A204.1 (cell line): ENCODE data around the gene PEX11A.

Experiments
- FAIRE-seq: peaks from 2 replicates; lab custom pipeline; 2012; peaks lifted over from hg19 to GRCh38; lab: Jason Lieb, UNC

PEX11A gene

DNA sequence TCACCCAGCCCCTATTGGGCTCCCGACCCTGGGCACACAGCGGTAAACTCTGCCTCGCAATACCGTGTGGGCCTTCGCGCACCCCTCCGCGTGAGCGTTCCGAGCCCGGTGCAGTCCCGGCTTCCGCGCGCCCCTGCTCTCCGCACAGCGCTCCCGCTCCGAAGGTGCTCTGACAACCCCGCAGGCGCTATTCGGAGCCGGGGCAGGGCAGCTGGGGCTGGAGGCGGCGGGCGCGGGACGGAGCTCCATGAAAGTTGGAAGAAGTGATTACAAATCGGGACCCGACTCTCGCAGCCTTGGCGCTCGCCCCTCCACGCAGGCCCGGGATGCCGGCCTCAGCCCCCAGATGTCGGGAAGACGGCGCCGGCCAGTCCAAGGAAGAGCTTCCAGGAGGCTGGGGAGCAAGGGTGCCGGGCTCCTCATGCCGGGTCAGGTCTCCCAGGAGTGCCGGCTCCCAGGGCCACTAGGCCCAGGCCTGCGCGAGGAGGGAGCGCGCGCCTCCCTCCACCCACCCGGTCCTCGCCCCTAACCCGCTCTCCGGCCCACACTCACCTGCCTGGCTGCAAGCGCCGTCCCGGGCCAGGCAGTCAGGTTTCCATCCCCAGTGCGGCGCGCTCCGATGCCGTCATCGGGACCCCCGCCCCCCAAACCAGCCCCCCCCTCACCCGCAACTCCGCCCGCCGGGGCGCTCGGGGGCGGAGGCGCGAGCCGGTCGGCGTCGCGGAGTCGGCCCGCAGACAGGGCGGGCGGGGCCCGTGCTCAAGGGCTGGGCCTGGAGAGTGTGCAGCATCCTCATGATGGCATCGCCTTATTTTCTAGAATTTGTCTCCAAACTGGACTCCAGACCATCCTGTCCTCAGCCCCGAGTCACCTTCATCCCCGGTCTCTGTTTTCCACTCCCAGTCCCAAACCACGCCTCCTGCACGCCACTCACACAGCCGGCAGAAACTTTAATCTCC, 35.4 kb downstream of the PEX11A start, which contains the start of gene KIF7:
TSS of gene KIF7 (minus strand) at position 621 of the 959 bp plus-strand sequence. CDS start 2,537 bp downstream, outside the sequence.
- FAIRE-seq: no peak

DNA sequence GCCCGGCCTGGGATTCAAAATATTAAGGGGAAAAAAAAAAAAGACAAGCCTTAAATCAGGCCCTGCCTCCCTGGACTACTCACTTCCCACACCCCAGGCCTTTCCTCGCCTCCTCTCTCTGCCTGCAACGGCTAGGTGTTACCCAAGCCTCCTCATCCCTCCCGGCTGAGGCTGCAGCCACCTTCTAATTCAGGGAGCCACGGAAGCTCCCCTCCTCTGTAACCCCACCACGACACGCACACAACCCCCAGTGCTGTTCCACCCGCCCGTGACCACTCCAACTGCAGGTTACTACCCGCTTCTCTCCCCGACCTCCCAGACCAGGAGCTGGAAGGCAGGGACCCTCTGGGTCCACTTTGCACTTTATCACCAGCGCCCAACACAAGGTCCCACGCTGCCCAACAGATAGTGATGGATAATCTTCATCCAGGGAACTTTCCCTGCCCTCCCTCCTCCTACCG, 36.2 kb downstream of the PEX11A start:
- FAIRE-seq: no peak

DNA sequence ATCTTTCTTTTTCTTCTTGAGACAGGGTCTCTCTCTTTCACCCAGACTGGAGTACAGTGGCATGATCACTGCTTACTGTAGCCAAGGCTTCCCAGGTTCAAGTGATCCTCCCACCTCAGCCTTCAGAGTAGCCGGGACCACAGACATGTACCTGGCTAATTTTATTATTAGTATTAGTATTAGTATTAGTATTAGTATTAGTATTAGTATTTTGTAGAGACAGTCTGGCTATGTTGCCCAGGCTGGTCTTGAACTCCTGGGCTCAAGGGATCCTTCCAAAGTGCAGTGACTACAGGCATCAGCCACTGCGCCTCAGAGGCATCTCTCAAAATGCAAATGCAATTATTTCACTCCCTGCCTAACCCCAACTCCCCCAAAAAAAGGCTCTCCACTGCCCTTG, 37.0 kb downstream of the PEX11A start:
- no peak for FAIRE-seq

DNA sequence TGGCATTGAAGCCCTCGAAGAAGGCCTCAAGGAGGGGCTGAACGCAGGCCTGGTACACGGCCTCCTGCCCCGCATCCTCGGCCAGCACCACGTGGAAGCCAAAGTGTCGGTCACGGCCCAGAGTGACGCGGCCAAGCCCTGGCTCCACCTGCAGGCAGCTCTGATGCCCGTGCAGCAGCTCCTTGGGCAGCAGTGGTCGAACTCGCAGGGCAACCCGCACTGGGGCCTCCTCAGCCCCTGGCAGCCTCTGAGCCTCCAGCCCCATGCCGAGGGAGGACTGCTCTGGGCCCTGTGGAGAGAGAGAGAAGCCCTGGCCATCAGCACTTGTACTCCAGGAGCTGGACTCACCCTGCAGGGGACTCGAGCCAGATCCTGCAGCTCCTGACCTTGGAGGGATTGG, 37.9 kb downstream of the PEX11A start:
- FAIRE-seq: no peak

DNA sequence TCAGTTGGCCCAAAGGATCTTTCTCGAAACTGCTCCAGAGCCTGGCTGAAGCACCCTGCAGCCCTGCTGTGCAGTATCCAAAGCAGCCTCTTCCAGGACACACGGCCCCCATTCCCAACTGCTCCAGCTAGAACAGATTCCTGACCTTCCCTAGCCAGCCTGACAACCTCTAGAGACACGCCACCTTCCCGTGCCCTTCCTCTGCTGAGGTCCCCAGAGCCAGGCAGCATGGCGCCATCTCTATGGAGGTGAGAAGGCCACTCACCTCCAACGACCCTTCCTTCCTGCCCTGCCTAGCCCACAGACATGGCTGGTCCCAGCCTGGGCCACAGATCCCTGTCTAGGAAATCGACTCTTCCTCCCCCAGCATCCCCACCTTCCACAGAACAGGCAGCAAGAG, 38.4 kb downstream of the PEX11A start:
- FAIRE-seq: no peak

DNA sequence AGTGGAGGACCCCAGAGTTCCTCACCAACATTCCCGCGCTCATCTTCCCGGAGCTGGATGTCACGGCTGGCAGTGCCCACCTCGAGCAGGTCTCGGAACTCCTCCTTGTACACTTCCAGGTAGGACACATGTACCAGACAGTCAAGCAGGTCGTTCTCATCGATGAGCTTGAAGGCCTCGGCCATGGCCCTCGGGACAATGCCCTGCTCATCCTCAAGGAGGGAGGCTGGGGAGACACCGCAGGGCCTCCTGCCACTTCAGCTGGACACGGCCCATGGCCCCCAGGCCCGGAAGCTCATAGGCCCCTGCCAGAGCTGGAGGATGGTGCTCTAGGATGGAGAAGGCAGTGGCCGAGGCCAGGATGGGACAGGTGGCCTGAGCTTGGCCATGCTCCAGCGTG, 40.8 kb downstream of the PEX11A start:
- FAIRE-seq: no peak

DNA sequence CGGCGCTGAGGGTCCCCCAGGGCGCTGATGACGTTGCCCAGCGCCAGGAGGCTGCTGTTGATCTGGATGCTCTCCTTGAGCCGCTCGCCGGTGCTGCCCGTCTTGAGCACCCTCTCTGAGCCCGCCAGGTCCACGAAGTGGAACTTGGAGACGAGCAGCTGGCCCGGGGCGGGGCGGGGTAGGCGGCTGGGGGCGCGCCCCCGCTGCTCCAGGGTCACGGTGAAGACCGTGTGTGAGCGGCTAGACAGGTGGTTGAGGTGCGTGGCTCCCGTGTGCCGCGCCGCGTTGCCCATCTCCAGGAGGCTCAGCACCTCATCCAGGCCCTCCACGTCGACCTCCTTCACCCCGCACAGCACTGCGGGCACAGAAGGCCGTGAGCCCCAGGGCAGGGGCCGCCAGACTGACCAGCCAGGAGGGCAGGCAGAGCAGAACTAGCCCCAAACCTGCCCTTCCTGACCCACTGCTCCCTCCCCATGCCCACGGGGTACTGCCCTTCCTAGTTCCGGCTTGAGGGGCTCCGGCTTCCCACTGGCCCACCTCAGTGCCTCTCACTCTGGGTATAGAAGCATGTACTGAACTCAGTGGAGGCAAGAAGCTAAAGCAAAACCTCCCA, 41.4 kb downstream of the PEX11A start:
- no peak for FAIRE-seq

DNA sequence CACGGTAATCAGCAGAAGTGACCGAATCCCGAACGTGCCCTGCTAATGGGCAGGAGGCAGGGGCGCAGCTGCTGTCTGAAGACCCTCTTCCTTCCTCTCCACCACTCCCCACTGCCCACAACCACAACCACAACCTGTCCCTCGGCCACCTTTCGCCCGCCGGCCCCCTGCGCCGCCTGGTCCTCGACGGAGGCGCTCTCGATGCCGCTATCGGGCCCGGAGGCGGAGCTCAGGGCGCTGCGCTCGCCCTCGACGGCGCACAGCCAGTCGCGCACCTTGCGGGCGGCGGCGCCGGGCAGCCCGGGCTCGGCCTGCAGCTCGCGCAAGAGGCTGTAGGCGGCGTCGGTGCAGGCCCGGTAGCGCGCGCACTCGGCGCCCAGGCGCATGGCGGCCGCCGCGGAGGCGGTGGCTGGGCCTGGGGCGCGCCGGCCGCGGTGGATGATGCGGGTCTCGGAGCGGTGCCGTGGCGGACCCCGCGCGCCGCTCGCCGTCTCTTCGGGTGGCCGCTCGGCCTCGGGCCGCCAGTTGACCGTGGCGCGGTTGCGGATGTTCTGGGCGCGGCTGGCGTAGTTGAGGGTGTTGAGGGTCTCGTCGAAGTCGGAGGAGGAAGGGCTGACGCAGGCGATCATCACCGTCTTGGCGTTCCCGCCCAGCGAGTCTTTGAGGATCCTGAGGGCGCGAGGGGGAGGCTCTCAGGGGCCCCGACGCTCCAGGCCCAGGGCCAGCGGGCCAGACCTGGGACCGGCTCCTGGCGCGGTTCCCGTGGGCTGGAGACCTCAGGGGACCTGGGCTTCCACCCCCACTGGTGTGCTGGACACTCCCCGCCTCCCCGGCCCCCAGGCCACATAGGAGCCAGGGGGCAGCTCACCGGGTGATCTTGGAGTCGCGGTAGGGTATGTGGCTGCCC, 42.2 kb downstream of the PEX11A start:
- FAIRE-seq: no peak

DNA sequence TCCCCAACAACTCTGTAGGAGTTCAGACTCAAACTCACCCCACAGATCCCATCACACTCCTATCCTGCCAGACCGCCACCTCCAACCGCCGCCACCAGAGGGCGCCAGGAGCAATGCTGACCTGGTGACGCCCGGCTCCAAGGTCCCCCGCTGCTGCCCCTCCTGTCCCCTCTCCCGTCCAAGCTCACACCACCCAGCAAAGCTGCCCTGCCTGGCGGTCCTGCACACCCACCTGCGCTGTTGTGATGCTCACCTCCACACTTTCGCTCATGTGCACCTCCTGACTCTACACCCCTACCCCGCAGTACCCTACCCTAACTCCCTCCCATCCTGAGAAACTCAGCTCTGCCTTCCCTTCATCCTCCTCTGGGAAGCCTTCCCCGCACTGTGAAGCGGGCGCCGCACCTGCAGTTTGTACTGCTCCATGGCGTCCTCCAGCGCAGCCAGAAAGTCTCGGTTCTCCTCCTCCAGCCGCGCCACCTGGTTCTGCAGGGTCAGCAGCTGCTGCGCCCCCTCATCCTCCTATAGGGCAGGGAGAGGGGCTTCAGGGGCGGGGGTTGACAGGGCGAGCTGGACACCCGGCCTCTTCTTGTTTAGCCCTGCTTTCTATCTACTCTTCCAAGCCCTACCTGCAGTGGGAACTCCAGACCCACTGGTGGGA, 43.2 kb downstream of the PEX11A start:
- no peak for FAIRE-seq

DNA sequence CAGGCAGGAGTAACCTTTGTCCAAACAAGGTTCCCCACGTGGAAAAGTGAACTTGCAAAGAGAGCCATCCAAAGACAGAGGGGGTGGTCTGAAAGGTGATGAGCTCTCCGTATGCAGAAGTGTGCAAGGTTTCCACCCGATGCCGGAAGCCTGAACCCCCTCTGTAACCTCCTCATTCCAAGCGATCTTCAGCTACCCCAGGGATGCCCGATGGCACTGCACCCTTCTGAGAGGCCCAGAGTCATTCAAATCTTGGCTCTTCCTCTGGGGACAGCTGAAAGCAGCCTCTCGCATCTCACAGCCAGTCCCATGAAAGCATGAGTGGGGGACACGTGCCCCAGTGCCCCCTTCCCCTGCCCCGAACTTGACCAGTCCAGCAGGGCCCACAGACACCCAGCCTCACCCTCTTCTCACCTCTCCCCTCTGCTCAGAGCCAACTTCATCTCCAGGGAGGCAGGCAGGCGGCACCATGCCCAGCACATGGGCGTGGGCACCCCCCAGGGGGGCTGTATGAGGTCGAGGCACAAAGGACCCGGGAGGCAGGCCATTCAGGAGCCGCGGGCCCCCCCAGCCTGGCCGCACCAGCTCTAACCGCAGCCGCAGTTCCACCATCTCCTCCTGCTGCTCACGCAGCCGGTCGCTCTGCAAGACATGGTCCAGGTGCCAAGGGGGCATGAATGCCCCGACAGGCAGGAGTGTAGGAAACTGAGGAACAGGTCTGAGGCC, 44.0 kb downstream of the PEX11A start:
- FAIRE-seq: no peak

DNA sequence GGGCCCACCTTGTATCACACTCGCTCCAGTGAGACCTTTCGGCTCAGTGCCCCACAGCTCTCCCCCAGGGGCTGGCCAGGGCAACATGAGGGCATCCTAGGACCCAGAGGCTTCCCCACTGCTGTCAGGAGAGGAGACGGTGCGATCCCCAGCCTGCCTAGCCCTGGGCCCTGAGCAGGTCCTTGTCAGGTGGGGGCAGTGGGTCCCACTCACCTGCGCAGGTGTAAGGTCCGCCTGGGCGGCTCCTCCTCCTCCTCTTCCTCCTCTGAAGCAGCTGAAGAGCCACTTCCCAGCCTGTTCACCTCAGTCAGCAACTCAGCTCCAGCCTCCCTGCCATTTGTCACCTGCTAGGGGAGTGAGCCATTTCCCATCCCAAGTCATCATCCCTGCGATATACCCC, 44.9 kb downstream of the PEX11A start:
- no peak for FAIRE-seq

DNA sequence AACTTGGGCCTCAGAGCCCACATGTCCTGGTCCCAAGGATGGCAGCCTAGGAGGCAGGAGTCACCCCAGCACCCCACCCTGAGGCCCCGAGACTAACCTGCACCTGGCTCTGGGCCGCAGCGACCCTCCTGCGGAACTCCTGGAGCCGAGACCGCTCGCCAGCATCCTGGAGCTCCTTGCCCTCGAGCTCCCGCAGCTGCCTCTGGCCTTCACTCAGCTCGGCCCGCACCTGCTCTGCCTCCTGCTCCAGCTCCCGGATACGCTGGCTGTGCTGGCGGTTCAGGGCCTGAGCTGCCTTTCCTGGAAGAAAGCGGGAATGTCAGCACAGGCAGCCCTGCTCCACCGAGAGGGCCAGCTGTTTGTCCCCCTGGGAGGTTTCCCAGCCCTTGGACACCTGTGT, 48.4 kb downstream of the PEX11A start:
- FAIRE-seq: no peak

DNA sequence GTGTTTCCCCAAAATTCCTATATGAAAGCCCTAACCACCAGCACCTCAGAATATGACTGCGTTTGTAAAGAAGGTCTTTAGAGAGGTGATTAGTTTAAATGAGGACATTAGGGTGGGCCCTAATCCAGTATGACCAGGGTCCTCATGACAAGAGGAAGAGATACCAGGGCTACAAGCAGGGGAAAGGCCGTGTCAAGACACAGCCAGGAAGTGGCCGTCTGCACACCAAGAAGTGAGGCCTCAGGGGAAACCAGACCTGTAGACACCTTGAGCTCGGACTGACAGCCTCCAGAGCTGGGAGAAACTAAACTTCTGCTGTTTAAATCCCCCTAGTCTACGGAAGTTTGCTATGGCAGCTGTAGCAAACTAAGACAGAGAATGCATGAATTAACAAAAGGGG, 49.5 kb downstream of the PEX11A start:
- no peak for FAIRE-seq

DNA sequence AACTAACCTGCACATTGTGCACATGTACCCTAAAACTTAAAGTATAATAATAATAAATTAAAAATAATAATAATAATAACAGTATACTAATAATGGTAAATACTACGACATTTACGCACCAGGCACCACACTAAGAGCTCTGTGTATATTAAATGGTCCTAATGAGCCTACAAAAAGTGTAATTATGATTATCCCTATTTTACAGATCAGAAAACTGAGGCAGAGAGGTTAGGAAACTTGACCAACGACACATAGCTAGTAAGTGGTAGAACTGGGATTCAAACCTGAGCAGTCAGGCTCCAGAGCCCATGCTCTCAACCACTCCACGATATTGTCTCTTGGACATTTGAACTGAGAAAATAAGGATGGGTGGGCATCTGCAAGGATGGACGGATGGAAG, 50.3 kb downstream of the PEX11A start:
- FAIRE-seq: no peak

DNA sequence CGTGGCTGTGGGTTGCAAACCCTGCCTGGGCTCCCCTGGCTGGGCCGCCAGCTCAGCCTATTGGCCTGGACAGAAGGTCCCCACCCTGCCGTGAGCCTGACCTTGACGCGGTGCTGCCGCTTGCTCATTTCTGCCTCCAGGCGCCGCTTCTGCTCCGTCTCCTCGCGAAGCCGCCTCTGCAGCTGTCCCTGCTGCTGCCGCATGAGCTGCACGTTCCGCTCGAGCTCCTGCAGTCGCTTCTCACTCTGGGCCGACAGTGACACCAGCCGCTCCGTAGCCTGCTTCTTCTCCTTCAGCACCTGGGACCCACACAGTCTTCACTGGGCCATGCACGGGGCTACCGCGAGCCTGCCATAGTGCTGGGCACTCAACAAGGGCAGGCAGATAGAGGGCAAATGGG, 57.0 kb downstream of the PEX11A start:
- FAIRE-seq: no peak

DNA sequence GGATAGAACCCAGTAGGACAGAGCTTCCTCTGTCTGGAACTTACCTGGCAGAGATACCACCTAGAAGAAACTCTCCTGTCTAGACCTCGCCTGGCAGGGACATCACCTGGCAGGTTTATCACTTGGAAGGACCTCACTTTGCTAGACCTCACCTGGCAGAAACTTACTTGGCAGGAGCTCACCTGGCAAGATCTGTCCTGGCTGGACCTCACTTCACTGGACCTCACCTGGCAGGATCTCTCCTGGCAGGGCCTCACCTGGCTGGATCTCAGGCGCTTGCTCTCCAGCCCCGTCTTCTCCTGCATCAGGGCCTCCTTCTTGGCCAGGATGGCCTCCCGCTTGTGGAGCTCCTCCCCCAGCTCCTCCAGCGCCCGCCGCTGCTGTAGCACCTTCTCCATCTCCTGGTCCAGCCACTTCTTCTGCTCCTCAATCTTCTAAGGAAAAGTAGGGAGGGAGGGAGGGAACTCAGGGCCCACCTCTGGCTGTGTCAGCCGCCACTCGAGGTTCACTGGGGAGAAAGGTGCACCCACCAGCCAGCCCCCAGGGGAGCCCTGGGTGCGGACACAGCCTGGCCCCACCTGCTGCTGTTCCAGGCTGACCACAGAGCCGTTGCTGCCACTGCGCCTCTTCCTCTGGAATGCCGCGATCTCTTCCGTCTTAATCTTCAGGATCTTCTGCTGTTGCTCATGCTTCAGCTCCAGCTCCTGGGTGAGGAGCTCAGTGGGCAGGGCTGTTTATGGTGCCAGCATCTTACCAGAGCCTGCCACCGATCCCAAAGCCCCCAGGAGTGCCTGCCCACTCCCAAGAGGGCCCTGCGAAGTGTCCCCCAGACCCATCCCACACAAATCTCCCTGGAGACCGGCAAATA, 57.8 kb downstream of the PEX11A start:
- no peak for FAIRE-seq

DNA sequence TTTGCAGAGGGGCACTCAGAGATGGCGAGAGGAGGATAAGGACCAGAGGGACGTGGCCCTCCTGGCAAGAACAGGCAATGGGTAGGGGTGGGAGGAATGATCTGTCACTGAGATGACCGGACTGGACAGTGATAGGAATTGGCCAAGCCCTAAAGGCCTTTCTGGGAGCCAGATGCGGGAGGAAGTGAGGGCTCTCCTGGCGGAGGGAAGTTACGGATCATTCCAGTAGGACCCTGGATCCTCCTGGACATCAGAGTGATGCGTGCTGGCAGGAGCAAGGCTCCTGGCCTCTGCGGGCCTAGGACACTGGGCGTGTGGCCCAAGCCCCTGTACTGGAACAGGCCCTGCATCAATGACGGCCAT, 58.7 kb downstream of the PEX11A start:
- no peak for FAIRE-seq
